HG02759 (cell line): ENCODE measurements around the gene SLC3A2.
"Not testable (repeated sequence)": the region's sequence is repeated elsewhere in the genome, so short reads cannot be mapped to it uniquely, and the experiment has no call there.

ENCODE experiments used
- ATAC-seq: cut with Tn5 transposase; IDR thresholded peaks from one replicate; pipeline ENCODE4 v1.9.1; 2021; ENCODE audit warnings: mild to moderate bottlenecking, moderate library complexity; ENCODE audit not compliant: unreplicated experiment

The SLC3A2 gene

DNA sequence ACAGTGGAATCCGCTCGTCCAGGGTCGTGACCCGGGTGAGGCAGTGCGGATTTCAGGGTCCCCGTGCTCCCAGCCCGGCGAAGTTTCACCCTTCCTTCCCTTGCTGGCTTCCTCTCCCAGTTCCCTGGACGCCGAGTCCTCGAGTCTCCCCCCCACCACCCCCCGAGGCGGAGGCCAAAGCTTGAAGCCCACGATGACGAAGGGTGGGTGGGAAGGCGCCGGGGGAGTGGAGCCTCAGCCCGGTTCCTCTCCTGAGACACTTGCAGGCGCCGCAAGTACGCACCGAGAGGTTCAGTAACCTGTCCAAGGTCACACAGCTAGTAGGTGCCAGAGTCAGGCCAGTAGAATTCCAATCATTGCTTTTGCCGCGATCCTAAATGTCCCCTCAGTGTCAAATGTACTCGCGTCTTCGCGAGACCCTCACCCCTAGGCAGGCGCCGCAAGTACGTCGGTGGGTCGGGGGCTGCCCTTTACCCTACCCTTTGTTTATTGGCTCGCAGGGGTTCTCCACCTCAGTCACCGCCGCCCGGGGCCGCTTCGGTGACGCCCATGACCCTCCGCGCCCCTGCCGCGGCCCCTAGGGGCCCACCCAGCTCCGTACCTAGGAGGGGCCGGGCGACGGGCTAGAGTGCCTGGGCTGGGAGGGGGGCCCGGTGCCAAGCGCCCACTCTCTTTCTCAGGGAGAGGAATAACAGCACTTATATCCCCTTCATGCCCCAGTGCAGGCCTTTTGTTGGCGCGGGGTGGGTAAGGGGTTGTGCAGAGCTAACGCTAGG lies 46.2 kb downstream of the SLC3A2 start:
- no peak for ATAC-seq

DNA sequence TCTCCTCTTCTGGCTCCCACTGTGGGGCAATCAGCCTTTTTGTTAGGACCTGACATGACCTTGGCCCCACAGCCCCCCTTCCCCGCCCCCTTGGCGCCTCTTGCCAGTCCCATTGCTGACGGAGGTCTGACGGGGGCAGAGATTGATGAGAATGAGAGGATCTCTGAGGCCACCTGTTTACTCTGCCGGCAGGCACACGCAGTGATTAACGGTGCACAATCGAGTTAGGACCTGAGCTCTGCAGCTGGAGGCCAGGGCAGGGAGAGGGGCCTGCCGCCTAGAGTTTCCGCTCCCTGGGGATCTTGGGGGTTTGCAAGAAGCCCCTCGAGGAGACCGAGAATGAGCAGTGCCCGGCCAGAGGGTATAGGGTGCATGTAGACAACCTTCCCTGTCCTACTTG lies 47.3 kb downstream of the SLC3A2 start:
- ATAC-seq, result no peak

DNA sequence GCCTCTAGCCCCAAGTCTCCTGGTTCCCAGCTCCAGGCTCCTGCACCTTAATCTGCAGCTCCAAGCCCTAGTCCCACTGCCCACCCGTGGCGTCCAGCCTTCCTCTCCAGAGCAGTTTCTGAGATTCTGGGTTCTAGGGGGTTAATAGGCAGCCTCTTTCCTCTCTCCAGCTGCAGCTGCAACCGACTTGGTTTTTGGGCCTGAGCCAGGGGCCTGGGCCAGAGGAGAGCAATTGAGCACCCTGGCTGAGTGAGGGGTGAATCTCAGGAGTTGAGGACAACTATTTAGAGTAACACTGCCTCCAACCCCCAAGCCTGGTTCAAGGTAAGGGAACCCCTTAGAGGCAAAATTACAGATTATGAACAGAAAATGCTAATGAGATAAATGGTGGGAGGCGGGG lies 49.5 kb downstream of the SLC3A2 start:
- no peak for ATAC-seq

DNA sequence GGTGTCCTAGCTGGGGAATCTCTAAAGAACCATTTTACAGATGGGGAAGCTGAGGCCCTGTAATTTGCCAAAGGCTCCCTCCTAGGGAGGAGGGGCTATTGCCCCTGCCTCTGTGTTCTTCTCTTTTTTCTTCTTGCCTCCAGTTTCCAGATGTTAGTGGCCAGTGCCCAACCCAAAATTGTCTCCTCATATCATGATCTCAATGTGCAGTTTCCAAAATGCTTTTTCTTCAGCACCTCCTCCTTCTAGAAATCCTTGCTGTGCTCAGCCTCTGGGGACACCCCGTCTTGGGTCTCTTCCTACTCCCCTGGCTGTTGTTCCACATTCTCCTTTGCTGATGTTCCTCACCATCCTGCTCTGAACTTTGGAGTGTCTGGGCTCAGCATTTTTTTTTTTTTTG lies 50.0 kb downstream of the SLC3A2 start:
- ATAC-seq, result no peak

DNA sequence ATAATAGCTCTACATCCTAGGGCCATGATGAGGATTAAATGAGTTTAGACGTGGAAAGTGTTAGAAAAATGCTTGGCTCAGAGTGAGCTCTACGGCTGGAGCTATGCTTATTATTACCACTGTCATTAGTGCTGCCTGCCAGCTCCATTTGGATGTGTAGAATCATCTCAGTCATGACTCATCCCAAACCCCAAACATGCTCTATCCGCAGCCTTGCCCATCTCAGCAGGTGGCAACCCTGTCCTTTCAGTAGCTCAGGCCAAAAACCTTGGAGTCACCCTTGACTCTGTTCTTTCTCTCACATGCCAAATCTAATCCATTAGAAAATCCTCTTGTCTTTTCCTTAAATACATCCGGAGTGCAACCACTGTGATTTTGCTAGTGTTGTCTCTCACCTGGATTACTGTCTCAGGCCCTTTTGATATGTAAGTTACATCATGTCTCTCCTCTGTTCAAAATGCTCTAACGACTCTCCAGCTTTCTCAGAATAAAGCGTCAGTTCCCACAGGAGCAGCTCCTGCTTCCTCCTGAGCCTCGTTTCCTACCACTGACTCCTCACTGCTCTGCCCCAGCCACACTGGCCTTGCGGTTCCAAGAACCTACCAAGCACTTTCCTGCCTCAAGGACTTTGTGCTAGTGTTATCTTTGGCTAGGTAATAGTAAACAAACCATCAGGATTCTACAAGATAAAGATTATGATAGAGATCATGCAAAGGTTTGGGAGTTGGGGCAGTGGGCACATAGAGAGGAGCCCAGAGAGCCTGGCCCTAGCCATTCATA lies 51.0 kb downstream of the SLC3A2 start:
- no peak for ATAC-seq

DNA sequence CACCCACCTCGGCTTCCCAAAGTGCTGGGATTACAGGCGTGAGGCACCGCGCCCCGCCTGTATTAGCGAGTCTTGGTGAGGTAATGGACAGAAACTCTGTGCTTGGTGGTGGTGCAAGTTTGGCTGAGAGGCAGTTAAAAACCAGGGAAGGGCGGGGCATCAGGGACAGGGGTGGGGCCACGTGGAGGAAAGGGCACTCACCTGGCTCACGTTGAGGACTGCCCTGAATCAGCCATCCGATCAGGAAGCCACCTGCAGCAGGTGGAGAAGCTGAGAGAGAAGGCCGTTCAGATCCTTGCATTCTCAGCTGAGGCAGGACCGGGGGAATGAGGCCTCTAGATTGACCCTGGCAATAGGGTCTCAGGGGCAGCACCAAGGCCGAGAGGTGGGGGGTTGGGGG lies 52.6 kb downstream of the SLC3A2 start:
- no peak for ATAC-seq

DNA sequence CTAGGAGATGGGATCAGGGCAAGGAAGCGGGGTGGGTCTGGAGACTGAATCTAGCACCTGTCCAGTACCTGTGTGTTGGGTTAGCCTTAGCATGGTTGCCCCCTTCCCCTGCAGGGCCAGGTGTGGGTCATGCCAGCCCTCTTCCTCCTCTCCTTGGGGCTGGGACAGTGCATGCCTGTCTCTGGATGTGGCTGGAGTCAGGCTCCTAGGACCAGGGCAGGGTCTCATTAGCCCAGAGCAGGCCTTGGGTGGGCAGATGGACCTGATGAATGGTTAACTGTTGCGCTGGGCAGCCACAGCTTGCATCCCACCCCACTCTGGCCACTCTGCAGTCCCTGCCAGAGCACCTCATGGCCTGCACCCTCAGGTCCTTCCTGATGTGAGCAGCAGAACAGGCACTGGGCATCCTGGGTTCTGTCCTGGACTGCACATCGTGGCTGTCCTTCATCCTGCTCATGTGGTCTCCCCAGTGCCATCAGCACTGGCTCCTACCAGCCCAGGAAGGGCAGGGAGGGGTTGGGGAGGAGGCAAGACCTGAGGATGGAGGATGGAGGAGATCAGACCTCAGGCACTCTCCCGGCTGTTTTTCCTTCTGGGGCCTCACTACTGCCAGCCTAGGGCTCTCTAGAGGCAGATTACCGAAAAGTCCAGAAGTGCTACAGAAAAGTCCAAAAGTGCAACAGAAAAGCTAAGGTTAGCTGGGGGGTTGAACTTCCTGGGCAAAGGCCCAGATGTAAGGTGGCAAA lies 53.2 kb downstream of the SLC3A2 start:
- ATAC-seq, result no peak

DNA sequence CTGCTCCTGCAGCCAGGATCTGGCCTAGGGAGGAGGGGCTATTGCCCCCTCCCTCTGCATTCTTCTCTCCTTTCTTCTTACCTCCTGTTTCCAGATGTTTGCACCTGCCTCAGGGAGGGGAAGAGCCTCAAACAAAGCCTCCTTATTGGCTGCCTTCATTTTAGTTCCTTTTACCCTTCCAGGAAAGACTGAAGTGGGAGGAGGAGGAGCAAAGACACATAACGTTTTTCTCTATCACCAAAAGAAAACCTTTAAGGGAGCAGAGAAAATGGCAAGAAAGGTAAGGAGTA lies 53.7 kb downstream of the SLC3A2 start:
- no peak for ATAC-seq

DNA sequence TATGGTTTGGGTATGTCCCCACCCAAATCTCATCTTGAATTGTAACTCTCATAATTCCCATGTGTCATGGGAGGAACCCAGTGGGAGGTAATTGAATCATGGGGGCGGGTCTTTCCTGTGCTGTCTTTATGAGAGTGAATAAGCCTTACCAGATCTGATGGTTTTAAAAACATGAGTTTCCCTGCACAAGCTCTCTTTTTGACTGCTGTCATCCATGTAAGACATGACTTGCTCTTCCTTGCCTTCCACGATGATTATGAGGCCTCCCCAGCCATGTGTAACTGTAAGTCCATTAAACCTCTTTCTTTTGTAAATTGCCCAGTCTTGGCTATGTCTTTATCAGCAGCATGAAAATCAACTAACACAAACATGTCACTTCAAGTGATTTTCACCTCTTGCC lies 56.8 kb downstream of the SLC3A2 start:
- ATAC-seq, result not testable (repeated sequence)
